H1 (cell line): ENCODE measurements around the gene FPGS. TPM values are rescaled to one million over a fixed set of nuclear protein-coding genes. Genes with fewer than 3 reads are reported as not detected.

Experiments
- CTCF ChIA-PET: fragments of 300-600 bp; sonication (Branson Sonifier 250); formaldehyde crosslinking; loops from one replicate; lab custom pipeline; 2021; ENCODE audit not compliant: partially characterized antibody; lab: Charles Lee
- POLR2A ChIA-PET: fragments of 300-600 bp; sonication (Branson Sonifier 250); formaldehyde crosslinking; loops from one replicate; lab custom pipeline; 2021; ENCODE audit warnings: inconsistent platforms; ENCODE audit not compliant: partially characterized antibody; lab: Charles Lee
- DNase-seq, 2 experiments: peaks; one replicate each; pipeline versions ENCODE4 v3.0.0 to v3.0.0-alpha.2; 2010 to 2022; ENCODE audit warnings: low spot score in 2 of 2, low read depth in 1 of 2, mixed read lengths in 1 of 2
- FAIRE-seq: peaks from 2 replicates; lab custom pipeline; 2011; peaks lifted over from hg19 to GRCh38; lab: Jason Lieb, UNC
- H2AFZ ChIP-seq: 2 replicates; pipeline ENCODE4 v1.8.1; 2012; ENCODE audit warnings: low read length, inconsistent platforms
- H2AK5ac ChIP-seq: 2 replicates; pipeline ENCODE4 v1.6.1; 2013; ENCODE audit warnings: low read depth, low read length
- H2BK120ac ChIP-seq: replicated peaks from 2 replicates; pipeline ENCODE3; 2013; ENCODE audit warnings: low read depth, low read length, inconsistent platforms
- H2BK12ac ChIP-seq: 2 replicates; pipeline ENCODE4 v1.6.1; 2013; ENCODE audit warnings: low read depth, low read length
- H2BK15ac ChIP-seq: 2 replicates; pipeline ENCODE4 v1.6.1; 2013; ENCODE audit warnings: low read length
- H2BK20ac ChIP-seq: 2 replicates; pipeline ENCODE4 v1.6.1; 2013; ENCODE audit warnings: low read length
- H2BK5ac ChIP-seq: 2 replicates; pipeline ENCODE4 v1.6.1; 2013; ENCODE audit warnings: low read depth, low read length
- H3K14ac ChIP-seq: 2 replicates; pipeline ENCODE4 v1.6.1; 2013; ENCODE audit warnings: inconsistent platforms; ENCODE audit not compliant: insufficient read length
- H3K18ac ChIP-seq: 2 replicates; pipeline ENCODE4 v1.6.1; 2013; ENCODE audit warnings: low read length; ENCODE audit errors: extremely low read depth
- H3K23ac ChIP-seq: 2 replicates; pipeline ENCODE4 v1.6.1; 2013; ENCODE audit warnings: inconsistent platforms; ENCODE audit not compliant: insufficient read length
- H3K23me2 ChIP-seq: 2 replicates; pipeline ENCODE4 v1.6.1; 2013; ENCODE audit warnings: low read depth, low read length
- H3K27ac ChIP-seq: 2 replicates; pipeline ENCODE4 v1.6.1; 2011; ENCODE audit warnings: low read depth, low read length, inconsistent platforms
- H3K27me3 ChIP-seq, 4 experiments: replicated peaks in 1 of 4; 1 replicate in 1 of 4; 2 replicates in 3 of 4; pipeline versions ENCODE4 v1.6.1 to v1.8.1; 2011 to 2013; ENCODE audit warnings: low read length in 3 of 4, mild to moderate bottlenecking in 3 of 4, inconsistent platforms in 2 of 4, mixed read lengths in 2 of 4, moderate library complexity in 1 of 4; ENCODE audit not compliant: control insufficient read depth in 3 of 4, insufficient read depth in 3 of 4; ENCODE audit errors: extremely low read depth in 1 of 4
- H3K36me3 ChIP-seq, 4 experiments: 2 replicates each; pipeline versions ENCODE4 v1.6.1 to v1.8.1; 2011 to 2013; ENCODE audit warnings: mild to moderate bottlenecking in 4 of 4, low read length in 3 of 4, moderate library complexity in 2 of 4, control low read depth in 1 of 4, inconsistent platforms in 1 of 4; ENCODE audit not compliant: insufficient read depth in 4 of 4, control insufficient read depth in 2 of 4
- H3K4ac ChIP-seq: replicated peaks from 2 replicates; pipeline ENCODE3; 2013; ENCODE audit warnings: low read length, low read depth, mixed read lengths, inconsistent platforms; ENCODE audit not compliant: insufficient read length
- H3K4me1 ChIP-seq, 4 experiments: replicated peaks in 1 of 4; 1 replicate in 1 of 4; 2 replicates in 3 of 4; pipeline versions ENCODE4 v1.6.1 to v1.8.1; 2011 to 2013; ENCODE audit warnings: low read length in 3 of 4, inconsistent platforms in 2 of 4, mixed read lengths in 1 of 4; ENCODE audit not compliant: insufficient read depth in 4 of 4, control insufficient read depth in 3 of 4
- H3K4me2 ChIP-seq, 2 experiments: 2 replicates each; pipeline versions ENCODE4 v1.6.1 to v1.8.1; 2011 to 2013; ENCODE audit warnings: low read depth in 2 of 2, low read length in 2 of 2, control low read depth in 1 of 2, inconsistent platforms in 1 of 2, mild to moderate bottlenecking in 1 of 2; ENCODE audit not compliant: insufficient read depth in 1 of 2
- H3K4me3 ChIP-seq, 4 experiments: fragments of 200-600, 300-600 bp in 1 of 4; sonication (generic), shearing (Covaris generic), sonication (Bioruptor Twin) in 1 of 4; 2 replicates each; pipeline versions ENCODE4 v1.5.1 to v1.8.1; 2011 to 2016; ENCODE audit warnings: low read length in 4 of 4, low read depth in 3 of 4, control low read depth in 2 of 4, inconsistent platforms in 2 of 4, mild to moderate bottlenecking in 2 of 4, mixed read lengths in 1 of 4, moderate library complexity in 1 of 4; ENCODE audit not compliant: insufficient read depth in 2 of 4; ENCODE audit errors: extremely low read depth in 1 of 4
- H3K56ac ChIP-seq: replicated peaks from 2 replicates; pipeline ENCODE3; 2013; ENCODE audit warnings: low read depth, mild to moderate bottlenecking, mixed read lengths, low read length, inconsistent platforms; ENCODE audit not compliant: insufficient read length
- H3K79me1 ChIP-seq: 2 replicates; pipeline ENCODE4 v1.6.1; 2013; ENCODE audit warnings: low read depth, low read length, control low read depth
- H3K79me2 ChIP-seq, 2 experiments: 2 replicates each; pipeline versions ENCODE4 v1.6.1 to v1.8.1; 2012 to 2013; ENCODE audit warnings: low read length in 2 of 2, mild to moderate bottlenecking in 2 of 2, inconsistent platforms in 1 of 2; ENCODE audit not compliant: insufficient read depth in 2 of 2, control insufficient read depth in 1 of 2
- H3K9ac ChIP-seq, 4 experiments: replicated peaks in 1 of 4; 1 replicate in 1 of 4; 2 replicates in 3 of 4; pipeline versions ENCODE4 v1.6.1 to v1.8.1; 2011 to 2013; ENCODE audit warnings: low read depth in 3 of 4, low read length in 3 of 4, control low read depth in 2 of 4, mild to moderate bottlenecking in 2 of 4, moderate library complexity in 2 of 4, inconsistent platforms in 1 of 4; ENCODE audit errors: extremely low read depth in 1 of 4
- H3K9me3 ChIP-seq, 2 experiments: 2 replicates each; pipeline versions ENCODE4 v1.6.1 to v1.8.1; 2012 to 2013; ENCODE audit warnings: mild to moderate bottlenecking in 2 of 2, moderate library complexity in 2 of 2, control low read depth in 1 of 2, inconsistent platforms in 1 of 2, low read depth in 1 of 2, low read length in 1 of 2, mixed read lengths in 1 of 2; ENCODE audit not compliant: insufficient read depth in 2 of 2
- H4K20me1 ChIP-seq, 2 experiments: replicated peaks in 1 of 2; 2 replicates each; pipeline versions ENCODE3 to v1.8.1; 2011 to 2013; ENCODE audit warnings: inconsistent platforms in 2 of 2, low read length in 2 of 2, mild to moderate bottlenecking in 1 of 2; ENCODE audit not compliant: insufficient read depth in 2 of 2, control insufficient read depth in 1 of 2
- H4K5ac ChIP-seq: 2 replicates; pipeline ENCODE4 v1.6.1; 2013; ENCODE audit warnings: low read length, low read depth, mixed read lengths, inconsistent platforms; ENCODE audit not compliant: insufficient read length
- H4K8ac ChIP-seq: 2 replicates; pipeline ENCODE4 v1.8.0; 2013; ENCODE audit warnings: mild to moderate bottlenecking, moderate library complexity, low read length, inconsistent platforms; ENCODE audit not compliant: insufficient read depth; ENCODE audit errors: extremely low read depth
- H4K91ac ChIP-seq: replicated peaks from 2 replicates; pipeline ENCODE3; 2013; ENCODE audit warnings: low read length, mixed read lengths, inconsistent platforms; ENCODE audit not compliant: insufficient read length
- BRCA1 ChIP-seq: IDR thresholded peaks from 2 replicates; pipeline ENCODE4 v1.6.1; 2012; ENCODE audit warnings: low read depth, low read length, improper control_type of control experiment
- CEBPB ChIP-seq: IDR thresholded peaks from 2 replicates; pipeline ENCODE4 v1.6.1; 2012; ENCODE audit warnings: low read depth, low read length
- EZH2 ChIP-seq: fragments of 200-600 bp; sonication (generic); IDR thresholded peaks from 2 replicates; pipeline ENCODE4 v1.7.1; 2012; ENCODE audit warnings: low read depth, mild to moderate bottlenecking, moderate library complexity, low read length, inconsistent platforms; ENCODE audit not compliant: severe bottlenecking
- NRF1 ChIP-seq: IDR thresholded peaks from 2 replicates; pipeline ENCODE4 v1.6.1; 2011; ENCODE audit warnings: mild to moderate bottlenecking, low read depth, low read length, improper control_type of control experiment
- RFX5 ChIP-seq: IDR thresholded peaks from 2 replicates; pipeline ENCODE4 v1.6.1; 2011; ENCODE audit warnings: low read depth, low read length, improper control_type of control experiment, borderline replicate concordance
- SIN3A ChIP-seq, 2 experiments: IDR thresholded peaks in 1 of 2; conservative IDR thresholded peaks in 1 of 2; 2 replicates each; pipeline ENCODE4 v1.6.1; 2011 to 2012; ENCODE audit warnings: low read length in 2 of 2, improper control_type of control experiment in 1 of 2, low read depth in 1 of 2, mild to moderate bottlenecking in 1 of 2
- SIRT6 ChIP-seq: IDR thresholded peaks from one replicate; pipeline ENCODE4 v1.7.1; 2012; ENCODE audit warnings: low read length, inconsistent platforms
- SIX5 ChIP-seq: IDR thresholded peaks from 2 replicates; pipeline ENCODE4 v1.6.1; 2011; ENCODE audit warnings: mild to moderate bottlenecking, low read depth, low read length
- TEAD4 ChIP-seq: IDR thresholded peaks from 2 replicates; pipeline ENCODE4 v1.6.1; 2012; ENCODE audit warnings: low read depth, low read length, inconsistent platforms, mixed read lengths
- WGBS, 2 experiments: shearing (Covaris generic) in 1 of 2; methylation state at CpG; one replicate each; pipeline versions ENCODE4 v1.1.6 to v1.1.7; 2013 to 2015; ENCODE audit warnings: low lambda C conversion rate in 2 of 2, mixed read lengths in 2 of 2, inconsistent platforms in 1 of 2, low coverage in 1 of 2, missing lambda C conversion rate in 1 of 2; ENCODE audit not compliant: insufficient replicate concordance in 2 of 2, insufficient coverage in 1 of 2, insufficient read length in 1 of 2; ENCODE audit errors: extremely low coverage in 1 of 2, missing lambda C conversion rate in 1 of 2; 5-methylcytosine and 5-hydroxymethylcytosine counted together
- polyA plus RNA-seq, 7 experiments: library from polyadenylated mRNA; depleted of rRNA in 3 of 7; stranded (reverse) in 5 of 7; unstranded in 2 of 7; fragments of >200 nt in 5 of 7; fragments of 200-250 nt in 2 of 7; gene quantifications; 1 replicate in 5 of 7; 2 replicates in 1 of 7; 4 replicates in 1 of 7; pipeline versions ENCODE4 v1.2.1 to v1.2.3, GENCODE V29; 2011 to 2013; ENCODE audit warnings: missing spikeins in 2 of 7, mixed read lengths in 2 of 7
- total RNA-seq: library from RNA; stranded (reverse); fragmentation: NEBNext Ultra II Directional; extraction: Animal tissue kit (Norgen Biotek cat#: 25700); gene quantifications from 2 replicates; pipeline ENCODE4 v1.2.1, GENCODE V29; 2021
- TF ChIP-seq, protein P1 (sequence below): IDR thresholded peaks from 2 replicates; pipeline ENCODE4 v1.6.1; 2011; ENCODE audit warnings: low read length, improper control_type of control experiment
- TF ChIP-seq, protein P2 (sequence below): IDR thresholded peaks from 2 replicates; pipeline ENCODE4 v1.6.1; 2011; ENCODE audit warnings: low read depth, mild to moderate bottlenecking, low read length; ENCODE audit not compliant: insufficient read depth

FPGS gene
- total and polyA plus RNA-seq, 2 of the 8 experiments (the other 6 are each of a cell fraction or from before 2014, with no cell fraction given), result 62.4 to 83.0 TPM

DNA sequence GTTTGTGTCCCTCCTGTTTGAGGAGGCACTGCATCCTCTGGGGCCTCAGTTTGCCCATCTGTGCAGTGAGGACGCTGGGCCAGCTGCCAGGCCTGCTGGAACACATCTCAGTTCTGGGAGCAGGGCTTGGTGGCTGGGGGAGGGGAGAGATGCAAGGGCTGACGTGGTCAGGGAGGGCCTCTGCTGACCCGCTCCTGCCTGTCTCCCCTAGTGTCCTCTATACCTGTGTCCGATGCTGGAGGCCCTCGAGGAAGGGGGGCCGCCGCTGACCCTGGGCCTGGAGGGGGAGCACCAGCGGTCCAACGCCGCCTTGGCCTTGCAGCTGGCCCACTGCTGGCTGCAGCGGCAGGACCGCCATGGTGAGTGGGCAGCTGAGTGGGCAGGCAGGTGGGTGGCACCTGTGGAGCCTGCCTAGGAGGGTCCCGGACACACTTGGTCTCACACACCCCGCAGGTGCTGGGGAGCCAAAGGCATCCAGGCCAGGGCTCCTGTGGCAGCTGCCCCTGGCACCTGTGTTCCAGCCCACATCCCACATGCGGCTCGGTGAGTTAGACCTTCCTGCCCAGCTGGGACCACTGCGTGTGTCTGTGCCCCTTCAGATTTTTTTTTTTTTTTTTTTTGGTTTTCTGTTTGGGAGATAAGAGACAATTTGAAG lies 5.8 kb downstream of the FPGS start:
- no peak overlapping the region for H4K8ac ChIP-seq
- no peak overlapping the region for H3K23ac ChIP-seq
- H3K4me1 ChIP-seq, result peaks cover 0 to 12% (median 10%) of the 10 kb centered on the region in 4 experiments; a peak in 5 of 7 replicates
- FAIRE-seq (no peak), DNase-seq (no peak)
- H3K27ac ChIP-seq, result no peak overlapping the region
- no peak overlapping the region for H3K4ac ChIP-seq
- H2BK15ac ChIP-seq, result no peak overlapping the region
- H4K20me1 ChIP-seq, result peaks cover 2 to 19% of the 10 kb centered on the region in 2 experiments
- no peak overlapping the region for H3K9ac ChIP-seq
- peaks cover 9% of the 10 kb centered on the region for H3K79me1 ChIP-seq
- H3K18ac ChIP-seq, result no peak overlapping the region
- no peak overlapping the region for H2AK5ac ChIP-seq
- H2AFZ ChIP-seq, result no peak overlapping the region
- ChIA-PET POLR2A (interaction anchor here (0.9 to 2.8 kb wide), 6 partner anchors 9 to 102 kb away, joined by 3 to 14 read pairs (median 6); no protein-coding TSS in a partner anchor), CTCF (interaction anchor here (0.6 to 1.7 kb wide), 8 partner anchors 11 to 67 kb away, joined by 3 to 7 read pairs (median 4); no protein-coding TSS in a partner anchor)
- peak overlapping the region in 1 of 2 experiments; percentile 33; a peak in 1 of 4 replicates for H3K4me2 ChIP-seq
- no peak overlapping the region for H2BK20ac ChIP-seq
- 92% methylated on average over 14 of the region's 17 CpGs; no CpG with 5 or more reads in 1 of the 2 experiments for WGBS, 2 experiments
- no peaks in the 10 kb centered on the region for H3K27me3 ChIP-seq
- H4K91ac ChIP-seq, result no peak overlapping the region
- H3K56ac ChIP-seq, result no peak overlapping the region
- H3K79me2 ChIP-seq, result peaks cover 0 to 11% of the 10 kb centered on the region in 2 experiments; a peak in 2 of 4 replicates
- peaks cover 9 to 22% (median 18%) of the 10 kb centered on the region in 4 experiments; a peak in 7 of 8 replicates for H3K36me3 ChIP-seq
- no peak overlapping the region for H2BK5ac ChIP-seq
- H2BK12ac ChIP-seq, result no peak overlapping the region
- no peak overlapping the region for H2BK120ac ChIP-seq
- H3K23me2 ChIP-seq, result peaks cover 4% of the 10 kb centered on the region; the same call in 1 of the 2 replicates
- H4K5ac ChIP-seq, result no peak overlapping the region
- no peaks in the 10 kb centered on the region for H3K9me3 ChIP-seq
- no peak overlapping the region for H3K14ac ChIP-seq
- H3K4me3 ChIP-seq, result no peak overlapping the region
- TF ChIP-seq NRF1, result no peak
- TF ChIP-seq RFX5, result no peak
- TF ChIP-seq EZH2, result no peak
- no peak for TF ChIP-seq BRCA1
- TF ChIP-seq SIN3A (conservative IDR thresholded peaks at IDR 0.05 in 1 of 2, IDR thresholded peaks at IDR 0.05 in 1 of 2; ENCODE audit: low read depth in 1 of 2, low read length in 2 of 2), result no peak
- no peak for TF ChIP-seq TEAD4
- TF ChIP-seq, protein P1, sequence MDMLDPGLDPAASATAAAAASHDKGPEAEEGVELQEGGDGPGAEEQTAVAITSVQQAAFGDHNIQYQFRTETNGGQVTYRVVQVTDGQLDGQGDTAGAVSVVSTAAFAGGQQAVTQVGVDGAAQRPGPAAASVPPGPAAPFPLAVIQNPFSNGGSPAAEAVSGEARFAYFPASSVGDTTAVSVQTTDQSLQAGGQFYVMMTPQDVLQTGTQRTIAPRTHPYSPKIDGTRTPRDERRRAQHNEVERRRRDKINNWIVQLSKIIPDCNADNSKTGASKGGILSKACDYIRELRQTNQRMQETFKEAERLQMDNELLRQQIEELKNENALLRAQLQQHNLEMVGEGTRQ, result no peak
- no peak for TF ChIP-seq CEBPB
- no peak for TF ChIP-seq SIRT6
- TF ChIP-seq, protein P2, sequence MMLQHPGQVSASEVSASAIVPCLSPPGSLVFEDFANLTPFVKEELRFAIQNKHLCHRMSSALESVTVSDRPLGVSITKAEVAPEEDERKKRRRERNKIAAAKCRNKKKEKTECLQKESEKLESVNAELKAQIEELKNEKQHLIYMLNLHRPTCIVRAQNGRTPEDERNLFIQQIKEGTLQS, result no peak
- no peak for TF ChIP-seq SIX5
